Gastrocnemius medialis (tissue), 4 donors: ENCODE measurements around the gene POLE.

Experiments used
- CTCF ChIP-seq, 5 experiments: fragments of 450-650 bp in 3 of 5; fragments of 200-600 bp in 2 of 5; sonication (generic) in 2 of 5; IDR thresholded peaks in 4 of 5; conservative IDR thresholded peaks in 1 of 5; 1 replicate in 4 of 5; 2 replicates in 1 of 5; pipeline ENCODE4 v1.5.1; 2016 to 2019; ENCODE audit warnings: antibody characterized with exemption in 5 of 5, mild to moderate bottlenecking in 3 of 5, moderate library complexity in 3 of 5
- POLR2A ChIP-seq, 2 donors: fragments of 450-650 bp; IDR thresholded peaks; one replicate each; pipeline ENCODE4 v1.6.1; 2017; ENCODE audit warnings: antibody characterized with exemption in 2 of 2, mild to moderate bottlenecking in 2 of 2, moderate library complexity in 2 of 2

GRCh38 chr12:132646850-132647249 is 40.3 kb downstream of the POLE start:
- TF ChIP-seq CTCF (IDR thresholded peaks at IDR 0.05 in 4 of 5, conservative IDR thresholded peaks at IDR 0.05 in 1 of 5) = no peak
- TF ChIP-seq POLR2A (IDR thresholded peaks at IDR 0.05) = no peak
